ENCODE data around the gene UGT2B10. TPM values are rescaled to one million over a fixed set of nuclear protein-coding genes. Genes with fewer than 3 reads are reported as not detected.

The UGT2B10 gene
- total RNA-seq, result not detected in 2 replicates

GRCh38 chr4:68815617-68816409, at the start of gene UGT2B10:
TSS of gene UGT2B10 (plus strand) at chr4:68815994. CDS start at chr4:68816020, 26 bp downstream.

Other genes starting within 250 kb of the UGT2B10 start
- gene UGT2B17, start 239.7 kb upstream of the UGT2B10 start, total RNA-seq, result not detected in 2 replicates
- 1.2 TPM in 1 of 2 replicates, not detected in the other for gene UGT2B15, start 145.3 kb upstream of the UGT2B10 start, total RNA-seq
- not detected in 2 replicates for gene UGT2A3, start 135.8 kb downstream of the UGT2B10 start, total RNA-seq

All from airway epithelial cell (primary cell).